HG03139 (cell line): ENCODE data around the gene SALL3.
"Not testable (repeated sequence)": the region's sequence is repeated elsewhere in the genome, so short reads cannot be mapped to it uniquely, and the experiment has no call there.

Experiments
- ATAC-seq: cut with Tn5 transposase; IDR thresholded peaks from one replicate; pipeline ENCODE4 v1.9.1; 2021; ENCODE audit not compliant: unreplicated experiment

SALL3 gene

DNA sequence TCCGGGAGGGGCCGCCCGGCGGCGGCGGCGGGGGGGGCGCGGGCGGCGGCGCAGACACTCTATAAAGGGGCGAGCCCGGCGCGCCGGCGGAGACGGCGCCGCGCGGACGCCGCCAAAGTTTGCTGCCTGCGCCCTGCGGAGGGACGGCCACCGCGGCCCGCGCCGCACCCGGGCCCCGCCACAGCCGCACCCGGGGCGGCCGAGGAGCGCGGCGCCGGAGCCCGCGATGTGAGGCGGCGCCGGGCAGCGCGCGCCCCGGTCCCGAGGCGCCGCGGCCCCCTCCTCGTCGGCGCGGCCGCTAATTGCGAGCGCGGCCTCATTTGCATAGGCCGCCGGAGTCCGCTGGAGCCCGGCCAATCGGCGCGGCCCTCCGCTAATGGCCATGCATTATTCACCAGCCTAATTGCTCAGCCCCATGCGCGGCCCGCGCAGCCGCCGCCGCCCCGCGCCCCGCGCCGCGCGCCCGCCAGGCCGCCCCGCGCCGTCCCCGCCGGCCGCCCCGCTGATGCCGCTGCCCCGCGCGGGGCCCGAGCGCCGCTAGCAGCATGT lies at the start of gene SALL3:
SALL3 (plus strand) TSS at position 89 of the 549 bp plus-strand sequence; CDS start at position 546, 457 bp downstream.
- ATAC-seq, result no peak

DNA sequence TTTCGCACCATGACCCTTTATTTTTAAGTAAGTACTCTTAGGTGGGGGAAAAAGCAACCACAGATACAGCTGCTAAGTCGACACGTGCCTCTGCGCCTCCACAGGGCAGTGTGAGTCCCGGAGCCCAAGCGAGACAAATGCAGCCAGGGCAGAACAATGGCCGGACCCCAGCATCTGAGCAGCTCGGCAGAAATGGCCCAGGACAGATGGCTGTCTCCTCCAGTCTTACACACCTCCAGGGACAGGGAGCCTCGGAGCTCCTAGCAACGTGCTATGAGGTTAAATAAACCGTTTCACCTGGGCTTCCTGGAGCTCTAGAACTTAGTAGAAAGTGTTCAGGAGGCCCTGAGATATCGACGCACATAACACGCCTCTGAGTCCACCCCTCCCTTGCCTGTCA lies 47.3 kb upstream of the SALL3 start:
- no peak for ATAC-seq

DNA sequence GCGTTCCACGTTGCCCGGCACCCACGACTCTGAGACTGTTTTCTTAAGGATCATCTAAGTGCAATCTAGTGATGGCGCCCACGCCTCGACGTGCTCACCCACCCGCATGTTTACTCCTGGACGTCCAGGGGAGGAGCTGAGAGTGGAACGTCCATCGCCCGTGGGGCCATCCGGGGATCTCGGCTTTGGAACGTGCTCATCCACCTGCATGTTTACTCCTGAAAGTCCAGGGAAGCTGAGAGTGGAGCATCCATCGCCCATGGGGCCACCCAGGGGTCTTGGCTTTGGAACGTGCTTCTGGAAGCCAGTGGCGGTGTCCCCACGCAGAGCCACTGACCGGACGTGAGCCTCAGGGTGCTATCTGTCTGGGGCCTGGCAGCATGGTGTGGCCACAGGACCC lies 45.6 kb upstream of the SALL3 start:
- no peak for ATAC-seq

DNA sequence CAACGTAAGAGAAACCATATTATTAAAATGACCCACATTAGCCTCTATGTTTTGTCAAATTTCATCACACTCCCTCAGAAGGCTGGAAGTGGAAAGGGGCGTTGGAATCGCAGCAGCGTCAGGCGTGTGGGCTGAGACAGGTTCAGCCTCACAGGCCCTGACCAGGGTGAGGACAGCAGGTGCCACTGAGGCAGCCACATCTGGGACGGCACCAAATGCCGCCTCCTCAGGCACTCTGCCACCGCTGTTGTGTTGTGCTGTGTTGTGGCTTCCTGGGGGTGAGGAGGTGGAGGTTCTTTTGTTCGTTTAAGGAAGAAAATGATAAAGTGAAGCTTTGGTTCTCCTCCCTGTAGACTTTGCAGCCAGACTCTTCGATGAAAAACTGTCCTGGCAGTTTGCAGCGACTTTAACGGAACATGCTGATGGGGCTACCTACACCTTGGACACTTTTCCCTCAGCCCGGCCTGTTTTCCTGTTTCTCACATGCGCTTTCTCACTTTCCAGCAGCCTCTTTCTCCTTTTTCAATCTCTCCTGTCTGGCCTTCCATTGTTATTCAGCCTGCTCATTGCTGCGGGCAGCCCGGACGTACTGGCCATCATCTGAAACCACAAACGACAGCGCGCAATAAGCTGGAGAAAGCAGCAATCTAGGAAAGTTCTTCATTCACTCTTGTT lies 44.9 kb upstream of the SALL3 start:
- no peak for ATAC-seq

DNA sequence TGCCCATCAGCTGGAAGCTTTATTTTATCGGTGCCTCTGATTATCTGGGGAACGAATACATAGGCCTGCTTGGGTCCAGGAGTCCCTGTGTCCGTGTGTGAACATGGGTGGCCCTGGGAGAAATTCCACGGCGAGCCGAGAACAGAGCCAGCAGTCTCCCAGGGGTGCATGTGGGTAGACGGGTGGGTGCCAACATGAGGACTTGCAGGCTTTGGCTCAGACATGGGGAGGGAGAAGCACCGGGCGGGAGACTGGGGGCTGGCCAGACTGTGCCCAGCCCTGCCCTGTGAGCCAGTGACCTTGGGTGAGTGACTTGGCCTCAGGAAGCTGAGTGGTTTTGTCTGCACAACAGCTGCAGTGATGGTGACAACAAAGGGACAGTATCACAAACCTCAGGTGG lies 44.2 kb upstream of the SALL3 start:
- ATAC-seq, result no peak

DNA sequence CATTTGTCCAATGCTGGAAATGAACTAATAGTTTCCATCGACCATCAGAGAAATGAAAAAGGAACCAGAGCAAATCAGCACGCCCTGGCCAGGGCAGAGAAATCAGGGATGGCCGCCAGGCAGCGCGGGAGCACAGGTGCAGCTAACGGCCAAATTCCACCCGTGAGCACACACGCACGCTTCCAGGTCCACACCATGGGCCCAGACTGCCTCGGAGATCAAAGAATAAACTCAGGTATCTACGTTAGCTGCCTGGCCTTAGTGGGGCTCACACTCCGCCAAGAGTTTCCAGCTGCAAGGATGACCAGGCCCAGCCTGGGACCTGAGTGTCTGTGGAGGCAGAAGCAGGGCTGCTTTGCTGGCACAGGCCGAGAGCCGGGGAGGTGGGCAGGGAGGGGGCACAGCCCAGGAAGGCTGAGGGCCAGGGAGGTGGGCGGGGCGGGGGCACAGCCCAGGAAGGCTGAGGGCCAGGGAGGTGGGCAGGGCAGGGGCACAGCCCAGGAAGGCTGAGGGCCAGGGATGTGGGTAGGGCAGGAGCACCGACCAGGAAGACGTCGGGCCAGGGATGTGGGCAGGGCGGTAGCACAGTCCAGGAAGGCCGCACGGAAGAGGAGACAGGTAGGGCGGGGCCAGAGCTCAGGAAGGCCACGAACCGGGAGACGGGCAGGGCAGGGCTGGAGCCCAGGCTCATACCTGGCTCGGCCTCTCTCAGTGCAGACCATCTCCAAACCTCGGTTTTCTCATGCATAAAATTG lies 43.2 kb upstream of the SALL3 start:
- no peak for ATAC-seq

DNA sequence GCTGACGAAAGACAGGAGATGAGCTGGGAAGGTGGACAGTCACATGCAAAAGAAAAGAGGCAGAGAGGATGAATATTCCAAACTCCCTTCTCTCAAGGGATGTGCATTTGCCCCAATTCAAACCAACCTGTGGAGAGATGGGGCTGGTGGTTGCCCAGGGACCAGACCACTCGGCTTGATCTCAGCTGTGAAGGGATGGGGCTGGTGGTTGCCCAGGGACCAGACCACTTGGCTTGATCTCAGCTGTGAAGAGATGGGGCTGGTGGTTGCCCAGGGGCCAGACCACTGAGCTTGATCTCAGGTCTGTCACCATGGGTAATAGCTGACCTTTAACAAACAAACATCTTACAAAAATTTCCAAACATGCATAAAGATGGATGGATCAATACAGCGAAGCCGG lies 42.5 kb upstream of the SALL3 start:
- no peak for ATAC-seq

DNA sequence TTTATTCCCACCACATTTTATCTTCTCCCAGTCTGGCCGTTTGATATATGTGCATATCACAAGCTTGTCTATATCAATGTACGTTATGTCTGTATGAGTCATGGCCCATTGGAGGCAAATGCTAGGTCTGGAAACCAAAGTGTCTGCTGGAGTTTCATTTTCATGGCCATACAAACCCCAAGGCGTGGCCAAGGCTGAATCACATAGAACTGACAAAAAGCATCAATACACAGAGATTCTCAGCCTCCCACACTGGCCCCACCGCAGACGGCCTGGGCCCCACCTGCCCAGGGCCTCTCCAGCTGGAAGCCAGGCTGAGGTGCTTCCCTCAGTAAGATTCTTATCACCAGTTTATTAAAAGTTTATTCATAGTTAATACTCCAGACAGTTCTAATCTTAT lies 40.5 kb upstream of the SALL3 start:
- no peak for ATAC-seq

DNA sequence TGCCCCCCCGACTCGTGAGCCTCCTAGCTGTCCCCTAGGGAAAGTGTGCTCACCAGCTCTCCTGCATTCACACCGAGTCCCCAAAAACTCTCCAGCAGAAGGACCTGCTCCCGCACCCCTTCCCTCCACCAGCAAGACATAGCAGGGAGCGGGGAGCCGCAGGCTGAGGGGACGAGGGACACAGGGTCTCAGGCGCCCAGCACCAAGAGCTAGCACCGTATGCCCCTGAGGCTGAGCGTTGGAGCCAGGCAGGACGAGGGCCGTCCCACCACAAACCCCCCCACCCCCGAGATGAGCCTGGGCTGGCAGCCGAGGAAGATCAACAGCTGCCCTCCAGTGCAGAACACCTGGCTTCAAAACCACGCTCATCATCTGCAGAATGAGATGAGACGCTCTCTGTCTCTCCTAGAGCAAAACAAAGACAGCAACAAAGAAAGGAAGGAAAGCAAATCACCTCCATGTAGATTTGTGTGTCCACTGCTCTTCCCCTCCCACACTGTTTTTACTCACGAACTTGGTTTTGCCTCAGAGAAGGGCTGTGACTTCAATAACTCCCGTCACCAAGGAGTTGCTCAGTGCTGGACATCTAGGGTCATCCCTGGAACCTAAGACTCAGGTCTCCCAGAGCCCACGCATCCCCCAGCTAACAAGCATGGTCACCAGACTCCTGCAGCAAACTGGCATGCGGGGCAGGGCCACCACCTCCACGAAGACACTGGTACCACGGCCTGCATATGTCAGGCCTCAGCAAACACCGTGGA lies 39.7 kb upstream of the SALL3 start:
- ATAC-seq, result no peak

DNA sequence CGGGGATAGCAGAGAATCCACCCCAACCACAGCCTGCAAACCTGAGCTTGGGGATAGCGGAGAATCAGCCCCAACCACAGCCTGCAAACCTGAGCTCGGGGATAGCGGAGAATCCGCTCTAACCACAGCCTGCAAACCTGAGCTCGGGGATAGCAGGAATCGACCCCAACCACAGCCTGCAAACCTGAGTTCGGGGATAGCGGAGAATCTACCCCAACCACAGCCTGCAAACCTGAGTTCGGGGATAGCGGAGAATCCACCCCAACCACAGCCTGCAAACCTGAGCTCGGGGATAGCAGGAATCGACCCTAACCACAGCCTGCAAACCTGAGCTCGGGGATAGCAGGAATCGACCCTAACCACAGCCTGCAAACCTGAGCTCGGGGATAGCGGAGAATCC lies 37.4 kb upstream of the SALL3 start:
- ATAC-seq, result not testable (repeated sequence)

DNA sequence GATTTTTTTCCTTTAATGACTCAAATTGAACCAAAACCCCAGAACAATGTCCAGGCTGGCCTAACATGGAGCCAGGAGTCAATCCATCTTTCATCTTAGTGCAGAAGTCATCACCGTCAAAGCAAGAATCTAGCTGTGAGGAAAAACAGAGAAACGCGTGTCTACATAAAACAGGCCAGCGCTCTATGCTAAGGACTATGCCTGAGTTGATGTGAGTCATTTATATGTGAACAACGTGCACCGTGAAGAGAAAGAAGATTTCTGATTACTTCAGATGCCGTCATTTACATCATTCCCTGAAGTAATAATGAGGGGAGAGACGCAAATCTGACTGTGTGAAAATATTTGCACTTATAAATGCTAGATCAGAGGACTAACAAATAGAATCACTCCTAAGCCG lies 34.0 kb upstream of the SALL3 start:
- no peak for ATAC-seq

DNA sequence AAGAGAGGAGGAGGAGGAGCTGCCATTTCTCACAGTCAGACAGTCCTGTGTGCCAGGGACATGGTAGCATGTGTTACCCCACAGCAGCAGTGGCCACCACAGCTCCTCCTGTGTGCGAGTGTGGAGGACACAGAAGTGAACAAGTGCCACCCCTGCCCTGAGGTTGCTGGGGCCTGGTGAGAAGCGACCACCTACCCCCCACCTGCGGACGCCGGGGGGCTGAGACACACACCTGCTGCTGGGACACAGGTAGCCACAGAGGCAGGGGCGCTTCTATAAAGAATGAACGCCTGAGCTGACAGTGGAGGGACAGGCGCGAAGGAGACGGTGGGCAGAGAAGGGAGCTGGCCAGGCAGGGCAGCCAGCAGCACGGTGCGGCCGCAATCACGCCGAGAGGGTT lies 32.3 kb upstream of the SALL3 start:
- no peak for ATAC-seq

DNA sequence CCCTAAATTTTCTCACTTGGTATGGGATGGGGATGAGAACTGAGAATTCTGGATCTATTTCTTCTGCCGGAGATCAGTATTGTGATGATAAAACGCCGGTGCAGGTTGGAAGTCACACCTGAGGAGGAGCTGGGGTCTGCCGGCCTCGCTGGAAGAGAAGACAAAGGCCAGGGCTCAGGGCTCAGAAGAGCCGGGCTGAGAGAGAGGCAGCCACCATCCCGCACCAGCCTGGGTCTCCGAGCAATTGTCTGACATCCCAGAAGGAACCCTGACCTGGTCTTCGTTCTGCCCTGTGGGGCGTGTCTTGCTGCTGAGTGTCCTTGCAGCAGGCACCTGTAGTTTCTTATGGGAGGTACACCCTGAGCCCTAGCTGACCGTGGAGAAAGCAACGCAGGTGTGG lies 31.4 kb upstream of the SALL3 start:
- ATAC-seq, result no peak

DNA sequence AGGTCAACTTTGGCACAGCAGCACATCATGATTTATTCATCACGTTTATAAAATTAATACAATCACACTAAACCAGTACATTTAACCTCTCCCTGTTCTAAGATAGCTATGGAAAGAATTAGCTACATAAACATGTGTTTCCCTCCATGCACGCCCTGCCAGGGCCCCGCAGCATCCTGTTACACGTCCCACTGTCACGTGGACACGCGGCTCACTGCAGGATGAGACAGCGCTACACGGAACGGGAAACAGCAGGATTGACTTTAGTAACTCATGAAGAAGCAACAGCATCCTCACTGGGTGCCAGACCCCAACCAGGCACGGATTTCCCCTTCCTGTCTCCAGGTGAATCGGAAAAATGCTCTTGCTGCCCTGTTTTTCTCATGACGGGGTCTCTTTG lies 30.9 kb upstream of the SALL3 start:
- no peak for ATAC-seq

DNA sequence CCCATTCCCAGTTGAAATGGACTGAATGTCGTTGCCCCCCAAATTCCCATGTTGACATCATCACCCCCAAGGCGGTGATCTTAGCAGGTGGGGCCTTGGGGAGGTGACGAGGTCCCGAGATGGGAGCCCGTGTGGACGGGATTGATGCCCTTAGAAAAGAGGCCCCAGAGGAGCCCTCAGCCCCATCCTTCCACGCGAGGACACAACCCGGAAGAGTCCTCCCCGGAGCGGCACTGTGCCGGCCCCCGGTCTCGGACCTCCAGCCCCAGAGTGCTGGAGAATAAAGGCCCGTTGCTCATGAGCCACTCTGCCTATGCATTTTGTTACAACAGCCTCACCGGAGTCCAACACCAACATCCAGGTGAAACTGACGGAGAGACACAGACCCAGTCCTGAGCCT lies 30.4 kb upstream of the SALL3 start:
- ATAC-seq, result no peak

DNA sequence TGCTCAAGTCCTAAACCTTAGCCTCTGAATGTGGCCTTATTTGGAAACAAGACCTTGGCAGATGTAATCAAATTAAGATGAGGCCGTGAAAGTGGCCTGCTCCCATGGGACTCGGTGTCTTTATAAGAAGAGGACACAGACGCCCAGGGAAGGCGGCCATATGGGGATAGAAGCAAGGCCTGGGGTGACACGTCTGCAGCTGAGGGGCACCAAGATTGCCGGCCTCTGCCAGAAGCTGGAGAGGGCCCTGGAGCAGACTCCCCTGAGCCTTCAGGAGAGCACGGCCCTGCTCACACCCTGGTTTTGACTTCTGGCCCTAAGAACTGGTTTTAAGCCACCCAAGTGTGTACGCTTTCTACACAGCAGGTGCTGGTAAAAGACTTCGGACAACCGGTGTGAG lies 29.2 kb upstream of the SALL3 start:
- no peak for ATAC-seq

DNA sequence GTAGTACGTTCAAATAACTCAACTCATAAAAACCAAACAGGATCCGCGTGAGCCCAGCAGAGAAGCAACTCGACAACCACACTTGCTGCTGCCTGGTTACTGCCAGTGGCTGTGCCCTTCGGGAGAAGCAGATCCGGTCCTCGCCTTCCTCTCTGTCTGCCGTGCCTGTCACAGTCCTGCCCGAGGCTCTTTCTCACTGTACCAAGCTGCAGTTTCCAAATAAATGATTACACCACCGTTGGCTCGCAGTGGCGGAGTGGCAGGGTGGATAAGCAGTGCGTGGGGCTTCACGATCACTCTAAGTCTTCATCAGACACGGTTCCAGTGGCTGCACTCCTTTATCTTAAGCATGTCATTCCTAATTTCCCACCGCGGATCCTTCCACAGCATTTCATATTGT lies 26.1 kb upstream of the SALL3 start:
- ATAC-seq, result no peak

DNA sequence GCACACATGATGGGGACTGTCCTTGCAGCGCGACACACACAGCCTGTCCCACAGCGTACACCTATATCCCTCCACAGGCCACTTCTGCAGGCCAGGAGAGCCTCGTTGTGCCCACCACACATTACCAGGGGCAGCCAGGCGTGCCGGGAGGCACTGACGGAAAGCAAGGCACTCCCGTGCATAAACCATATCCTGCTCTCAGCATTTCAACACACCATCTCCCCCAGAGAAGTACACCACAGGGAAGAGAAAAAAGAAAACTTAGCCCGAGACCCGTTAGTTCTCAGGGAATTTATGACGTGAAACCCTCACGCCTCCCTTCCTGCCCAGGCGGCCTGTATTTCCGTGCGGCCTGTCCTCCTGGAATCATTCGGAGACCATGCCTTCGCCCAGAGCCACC lies 24.6 kb upstream of the SALL3 start:
- ATAC-seq, result no peak

DNA sequence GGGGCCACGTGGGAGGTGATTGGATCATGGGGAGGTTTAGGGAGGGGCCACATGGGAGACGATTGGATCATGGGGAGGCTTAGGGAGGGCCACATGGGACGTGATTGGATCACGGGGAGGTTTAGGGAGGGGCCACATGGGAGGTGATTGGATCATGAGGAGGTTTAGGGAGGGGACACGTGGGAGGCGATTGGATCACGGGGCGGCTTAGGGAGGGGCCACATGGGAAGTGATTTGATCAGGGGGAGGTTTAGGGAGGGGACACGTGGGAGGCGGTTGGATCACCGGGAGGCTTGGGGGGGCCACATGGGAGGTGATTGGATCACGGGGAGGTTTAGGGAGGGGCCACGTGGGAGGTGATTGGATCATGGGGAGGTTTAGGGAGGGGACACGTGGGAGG lies 22.5 kb upstream of the SALL3 start:
- no peak for ATAC-seq

DNA sequence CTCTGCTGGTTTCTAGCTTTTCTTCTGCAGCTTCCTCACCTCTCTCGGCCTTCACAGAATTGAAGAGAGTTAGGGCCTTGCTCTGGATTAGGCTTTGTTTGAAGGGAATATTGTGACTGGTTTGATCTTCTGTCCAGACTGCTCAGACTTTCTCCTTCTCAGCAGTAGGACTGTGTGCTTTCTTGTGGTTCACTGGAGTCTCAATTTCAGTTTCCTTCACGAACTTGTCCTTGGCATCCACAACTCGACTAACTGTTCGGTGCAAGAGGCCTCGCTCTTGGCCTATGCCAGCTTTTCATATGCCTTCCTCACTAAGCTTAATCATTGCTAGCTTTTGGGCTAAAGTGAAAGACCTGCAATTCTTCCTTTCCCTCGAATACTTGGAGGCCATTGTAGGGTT lies 18.9 kb upstream of the SALL3 start:
- ATAC-seq, result no peak

DNA sequence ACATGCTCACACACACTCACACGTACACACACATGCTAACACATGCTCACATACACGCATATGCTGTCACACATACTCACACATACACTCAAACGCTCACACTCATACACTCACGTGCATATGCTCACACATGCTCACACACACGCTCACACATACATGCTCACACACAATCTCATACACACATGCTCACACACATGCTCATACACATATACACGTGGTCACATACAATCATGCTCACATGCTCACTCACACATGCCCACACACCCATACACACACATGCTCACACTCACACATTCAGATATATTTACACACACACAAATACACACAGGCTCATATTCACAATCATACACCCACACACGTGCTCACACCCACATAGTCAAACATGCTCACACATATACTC lies 17.5 kb upstream of the SALL3 start:
- no peak for ATAC-seq

DNA sequence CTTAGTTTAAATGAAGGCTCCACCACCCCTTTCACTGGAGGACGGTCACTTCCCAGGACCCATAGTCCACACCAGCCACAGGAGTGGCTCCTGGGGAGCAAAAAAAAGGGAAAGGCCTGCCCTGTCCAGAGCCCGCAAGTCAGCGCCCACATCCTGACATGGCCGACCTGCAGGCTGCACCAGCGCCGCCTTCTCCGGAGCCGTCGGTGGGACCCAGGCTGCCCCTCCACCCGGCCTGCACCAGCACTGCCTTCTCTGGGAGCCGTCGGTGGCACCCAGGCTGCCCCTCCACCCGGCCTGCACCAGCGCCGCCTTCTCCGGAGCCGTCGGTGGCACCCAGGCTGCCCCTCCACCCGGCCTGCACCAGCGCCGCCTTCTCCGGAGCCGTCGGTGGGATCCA lies 14.9 kb upstream of the SALL3 start:
- ATAC-seq, result not testable (repeated sequence)
